GM19328 (cell line): ENCODE measurements around the gene SRSF6.
A peak's percentile ranks its signal among the peaks of the same experiment; 100 is the strongest.
"Not testable (repeated sequence)": the region's sequence is repeated elsewhere in the genome, so short reads cannot be mapped to it uniquely, and the experiment has no call there.

ENCODE experiments used
- ATAC-seq: cut with Tn5 transposase; IDR thresholded peaks from one replicate; pipeline ENCODE4 v1.9.1; 2021; ENCODE audit warnings: mild to moderate bottlenecking, moderate library complexity; ENCODE audit not compliant: unreplicated experiment

The SRSF6 gene

GRCh38 chr20:43457640-43458421 is at the start of gene SRSF6:
SRSF6 (plus strand) TSS chr20:43457896; CDS start chr20:43458034, 138 bp downstream.
- peak; percentile 78 for ATAC-seq

GRCh38 chr20:43408848-43409576 is 48.7 kb upstream of the SRSF6 start:
- no peak for ATAC-seq

GRCh38 chr20:43409577-43409913 is 48.2 kb upstream of the SRSF6 start:
- no peak for ATAC-seq

GRCh38 chr20:43415661-43416430 is 41.9 kb upstream of the SRSF6 start:
- ATAC-seq, result no peak

GRCh38 chr20:43416591-43417228 is 41.0 kb upstream of the SRSF6 start:
- ATAC-seq, result no peak

DNA sequence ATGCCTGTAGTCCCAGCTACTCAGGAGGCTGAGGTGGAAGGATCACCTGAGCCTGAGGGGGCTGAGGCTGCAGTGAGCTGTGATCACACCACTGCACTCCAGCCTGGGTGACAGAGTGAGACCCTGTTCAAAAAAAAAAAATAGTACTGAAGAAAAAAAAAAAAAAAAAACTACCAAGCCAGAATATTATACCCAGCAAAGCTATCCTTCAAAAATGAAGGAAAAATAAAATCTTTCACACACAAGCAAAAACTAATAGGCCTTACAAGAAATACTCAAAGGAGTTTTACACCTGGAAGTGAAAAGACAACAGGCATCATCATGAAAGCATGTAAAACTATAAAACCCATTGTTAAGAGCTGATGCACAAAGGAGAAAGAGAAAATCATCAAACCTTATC is 37.5 kb upstream of the SRSF6 start:
- ATAC-seq, result no peak

DNA sequence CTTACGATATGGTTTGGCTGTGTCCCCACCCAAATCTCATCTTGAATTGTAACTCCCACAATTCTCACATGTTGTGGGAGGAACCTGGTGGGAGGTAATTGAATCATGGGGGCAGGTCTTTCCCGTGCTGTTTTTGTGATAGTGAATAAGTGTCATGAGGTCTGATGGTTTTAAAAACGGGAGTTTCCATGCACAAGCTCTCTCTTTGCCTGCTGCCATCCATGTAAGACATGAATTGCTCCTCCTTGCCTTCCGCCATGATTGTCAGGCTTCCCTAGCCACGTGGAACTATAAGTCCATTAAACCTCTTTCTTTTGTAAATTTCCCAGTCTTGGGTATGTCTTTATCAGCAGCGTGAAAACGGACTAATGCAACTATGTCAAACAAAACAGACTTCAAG is 36.8 kb upstream of the SRSF6 start:
- not testable (repeated sequence) for ATAC-seq

DNA sequence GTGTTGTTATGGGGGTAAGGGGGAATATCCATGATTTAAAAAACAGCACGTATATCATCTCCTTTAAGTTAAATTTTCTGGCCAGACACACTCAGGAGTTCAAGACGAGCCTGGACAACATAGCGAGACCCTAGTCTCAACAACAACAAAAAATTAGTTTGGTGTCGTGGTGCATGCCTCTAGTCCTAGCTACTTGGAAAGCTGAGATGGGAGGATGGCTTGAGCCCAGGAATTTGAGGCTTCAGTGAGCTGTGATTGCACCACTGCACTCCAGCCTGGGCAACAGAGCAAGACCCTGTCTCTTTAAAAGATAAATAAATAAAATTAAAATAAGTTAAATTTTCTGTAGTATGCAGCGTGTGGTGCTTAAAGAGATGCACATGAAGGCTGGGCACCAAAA is 31.5 kb upstream of the SRSF6 start:
- ATAC-seq, result no peak

DNA sequence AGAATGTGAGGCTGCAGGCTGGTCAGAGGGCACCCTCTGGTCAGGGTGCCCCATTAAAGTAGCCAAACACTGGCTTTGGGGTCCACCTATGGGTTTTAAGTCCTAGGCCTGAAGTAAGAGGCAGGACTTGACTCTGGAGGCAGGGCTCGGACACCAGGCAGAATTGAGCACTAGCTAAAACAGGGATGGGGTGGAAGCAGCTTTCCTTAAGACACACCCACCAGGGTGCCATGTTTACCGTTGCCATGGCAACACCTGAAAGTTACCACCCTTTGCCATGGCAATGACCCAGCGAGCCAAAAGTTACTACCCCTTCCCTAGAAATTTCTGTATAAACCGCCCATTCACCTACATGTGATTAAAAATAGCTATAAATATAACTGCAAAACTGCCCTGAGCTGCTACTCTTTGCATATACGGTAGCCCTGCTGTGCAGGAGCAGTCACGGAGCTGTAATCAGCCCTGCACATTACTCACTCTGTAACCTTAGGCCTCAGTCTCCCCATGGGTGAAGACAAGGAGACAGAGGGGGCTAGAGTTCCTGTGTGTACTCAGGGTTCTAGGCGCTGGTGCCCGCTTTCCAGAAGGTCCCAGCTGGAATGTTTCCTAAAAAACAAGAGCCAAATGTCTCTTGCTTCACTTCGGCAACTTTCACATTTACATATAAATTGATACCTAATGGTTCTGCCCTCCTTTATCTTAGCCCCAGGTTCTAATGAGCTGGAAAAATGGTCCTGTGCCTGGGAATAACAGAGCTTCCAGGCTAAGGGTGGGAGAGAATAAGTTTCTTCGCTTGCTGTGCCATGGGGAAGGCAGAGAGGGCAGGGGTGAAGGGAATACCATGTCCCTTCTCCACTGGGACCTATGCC is 27.2 kb upstream of the SRSF6 start:
- no peak for ATAC-seq

GRCh38 chr20:43431134-43431519 is 26.6 kb upstream of the SRSF6 start:
- no peak for ATAC-seq

GRCh38 chr20:43432498-43432897 is 25.2 kb upstream of the SRSF6 start:
- ATAC-seq, result no peak

- no peak for ATAC-seq
Observed at GRCh38 chr20:43433250-43433854, 24.3 kb upstream of the SRSF6 start.

GRCh38 chr20:43434565-43434964 is 23.1 kb upstream of the SRSF6 start:
- ATAC-seq, result no peak

GRCh38 chr20:43438578-43439316 is 18.9 kb upstream of the SRSF6 start:
- ATAC-seq, result peak; percentile 77

DNA sequence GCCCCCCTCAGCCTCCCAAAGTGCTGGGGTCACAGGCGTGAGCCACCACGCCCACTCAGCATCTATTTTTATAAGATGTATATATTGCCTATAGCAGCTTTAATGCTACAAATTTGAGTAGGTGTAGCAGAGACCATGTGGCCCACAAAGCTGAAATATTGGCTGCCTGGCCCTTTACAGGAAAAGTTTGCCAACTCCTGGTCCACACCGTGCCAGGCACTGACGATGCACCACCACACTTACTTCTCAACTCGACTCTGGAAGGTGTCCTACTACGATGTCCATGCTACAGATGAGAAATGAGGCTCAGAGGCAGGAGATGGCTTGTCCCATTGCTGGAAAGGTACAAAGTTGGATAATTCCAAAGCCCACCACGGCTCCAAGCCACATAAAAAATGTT is 17.2 kb upstream of the SRSF6 start:
- ATAC-seq, result no peak

DNA sequence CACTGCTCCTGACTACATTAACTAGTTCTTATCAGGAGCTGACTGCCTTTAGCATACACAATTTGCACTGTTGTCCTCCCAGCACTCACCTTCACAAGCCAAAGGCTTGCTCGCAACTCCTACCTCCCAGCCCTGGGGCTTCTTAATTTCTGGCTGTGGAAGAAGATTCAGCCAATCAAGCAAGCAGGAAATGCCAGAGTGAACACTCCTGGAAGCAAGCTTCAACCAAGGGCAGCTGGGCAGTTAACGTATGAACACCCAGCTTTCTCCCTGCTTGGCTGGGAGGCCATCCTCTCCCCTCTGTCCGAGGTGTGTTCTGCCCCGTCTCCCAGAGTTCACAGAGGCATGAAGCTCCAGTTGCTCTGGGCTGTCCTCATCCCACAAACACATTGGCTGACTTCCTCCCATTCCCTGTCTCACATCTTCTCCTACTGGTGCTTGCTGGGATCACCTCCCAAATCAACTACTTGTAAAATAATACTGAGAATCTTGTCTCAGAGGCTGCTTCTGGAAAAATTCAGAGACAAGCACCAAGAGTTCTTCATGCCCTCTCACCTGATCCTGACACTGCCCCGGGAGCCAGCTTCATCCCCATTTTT is 15.3 kb upstream of the SRSF6 start:
- no peak for ATAC-seq

GRCh38 chr20:43444107-43444506 is 13.6 kb upstream of the SRSF6 start:
- ATAC-seq, result no peak

- no peak for ATAC-seq
Observed at GRCh38 chr20:43446361-43446879, 11.3 kb upstream of the SRSF6 start.

DNA sequence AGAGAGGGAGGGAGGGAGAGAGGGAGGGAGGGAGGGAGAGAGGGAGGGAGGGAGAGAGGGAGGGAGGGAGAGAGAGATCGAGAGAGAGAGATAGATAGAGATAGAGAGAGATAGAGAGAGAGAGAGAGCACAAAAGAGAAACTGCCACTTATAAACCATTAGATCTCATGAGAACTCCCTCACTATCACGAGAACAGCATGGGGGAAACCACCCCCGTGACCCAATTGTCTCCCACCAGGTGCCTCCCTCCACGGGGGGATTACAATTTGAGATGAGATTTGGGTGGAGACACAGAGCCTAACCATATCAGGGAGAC is 9.3 kb upstream of the SRSF6 start:
- ATAC-seq, result not testable (repeated sequence)
